ENCODE data around the gene GBGT1. TPM values are rescaled to one million over a fixed set of nuclear protein-coding genes. Genes with fewer than 3 reads are reported as not detected.

GBGT1 gene
- total RNA-seq, 1 donor from 2014 or later = 8.1 TPM

DNA sequence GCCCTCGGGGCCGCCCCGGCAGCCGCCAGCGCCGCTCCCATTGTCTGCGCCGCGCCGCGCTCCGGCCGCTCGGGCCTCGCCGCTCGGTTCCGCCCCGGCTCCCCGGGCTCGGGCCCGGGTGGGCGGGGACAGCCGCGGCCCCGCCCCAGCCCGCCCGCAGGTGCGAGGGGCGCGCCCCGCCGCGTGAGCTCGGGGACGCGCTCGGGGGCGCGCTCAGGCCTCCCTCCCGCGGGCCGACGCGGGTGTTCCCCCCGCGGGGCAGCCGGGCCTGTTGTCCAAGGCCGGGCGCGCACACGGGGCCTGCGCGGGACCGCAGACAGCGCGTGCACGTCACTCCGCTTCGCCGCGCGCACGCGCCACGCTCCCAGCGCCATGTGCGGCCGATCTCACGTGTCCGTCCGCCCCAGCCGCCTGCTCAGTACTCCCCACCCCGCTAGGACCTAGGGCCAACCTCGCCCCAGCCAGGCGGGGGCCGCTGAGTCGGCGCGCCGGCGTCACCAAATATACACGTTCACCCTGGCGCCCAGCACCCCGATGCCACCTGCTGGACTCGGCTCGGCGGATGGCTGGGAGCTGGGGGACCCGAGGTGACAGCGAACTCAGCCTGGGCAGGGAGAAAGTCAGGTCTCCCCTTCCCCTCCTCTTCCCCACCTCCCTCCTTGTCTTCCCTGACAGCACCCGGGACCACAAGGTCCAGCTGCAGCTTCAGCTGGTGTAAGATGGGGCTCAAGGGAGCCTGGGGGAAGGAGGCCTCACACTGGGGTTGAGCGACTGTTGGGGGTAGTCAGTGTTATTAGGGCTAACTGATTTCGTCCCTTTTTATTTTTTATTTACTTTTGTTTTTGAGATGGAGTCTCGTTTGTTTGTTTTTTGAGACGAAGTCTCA, 14.3 kb downstream of the GBGT1 start:
- H3K4me3 Mint-ChIP-seq (ENCODE audit: unreplicated experiment) = peak overlapping the region; percentile 65
- H3K27me3 Mint-ChIP-seq (ENCODE audit: low read depth) = no peaks in the 10 kb centered on the region
- H3K27ac Mint-ChIP-seq (ENCODE audit: unreplicated experiment) = peak overlapping the region; percentile 12
- DNase-seq (ENCODE audit: low spot score) = no peak
- H3K36me3 Mint-ChIP-seq (ENCODE audit: low read depth) = no peaks in the 10 kb centered on the region
- H3K4me1 Mint-ChIP-seq (ENCODE audit: low read depth) = peaks cover 25% of the 10 kb centered on the region
- H3K9me3 Mint-ChIP-seq (ENCODE audit: low read depth) = no peaks in the 10 kb centered on the region
- TF ChIP-seq, protein P1, sequence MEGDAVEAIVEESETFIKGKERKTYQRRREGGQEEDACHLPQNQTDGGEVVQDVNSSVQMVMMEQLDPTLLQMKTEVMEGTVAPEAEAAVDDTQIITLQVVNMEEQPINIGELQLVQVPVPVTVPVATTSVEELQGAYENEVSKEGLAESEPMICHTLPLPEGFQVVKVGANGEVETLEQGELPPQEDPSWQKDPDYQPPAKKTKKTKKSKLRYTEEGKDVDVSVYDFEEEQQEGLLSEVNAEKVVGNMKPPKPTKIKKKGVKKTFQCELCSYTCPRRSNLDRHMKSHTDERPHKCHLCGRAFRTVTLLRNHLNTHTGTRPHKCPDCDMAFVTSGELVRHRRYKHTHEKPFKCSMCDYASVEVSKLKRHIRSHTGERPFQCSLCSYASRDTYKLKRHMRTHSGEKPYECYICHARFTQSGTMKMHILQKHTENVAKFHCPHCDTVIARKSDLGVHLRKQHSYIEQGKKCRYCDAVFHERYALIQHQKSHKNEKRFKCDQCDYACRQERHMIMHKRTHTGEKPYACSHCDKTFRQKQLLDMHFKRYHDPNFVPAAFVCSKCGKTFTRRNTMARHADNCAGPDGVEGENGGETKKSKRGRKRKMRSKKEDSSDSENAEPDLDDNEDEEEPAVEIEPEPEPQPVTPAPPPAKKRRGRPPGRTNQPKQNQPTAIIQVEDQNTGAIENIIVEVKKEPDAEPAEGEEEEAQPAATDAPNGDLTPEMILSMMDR (IDR thresholded peaks at IDR 0.05) = peak; percentile 63

DNA sequence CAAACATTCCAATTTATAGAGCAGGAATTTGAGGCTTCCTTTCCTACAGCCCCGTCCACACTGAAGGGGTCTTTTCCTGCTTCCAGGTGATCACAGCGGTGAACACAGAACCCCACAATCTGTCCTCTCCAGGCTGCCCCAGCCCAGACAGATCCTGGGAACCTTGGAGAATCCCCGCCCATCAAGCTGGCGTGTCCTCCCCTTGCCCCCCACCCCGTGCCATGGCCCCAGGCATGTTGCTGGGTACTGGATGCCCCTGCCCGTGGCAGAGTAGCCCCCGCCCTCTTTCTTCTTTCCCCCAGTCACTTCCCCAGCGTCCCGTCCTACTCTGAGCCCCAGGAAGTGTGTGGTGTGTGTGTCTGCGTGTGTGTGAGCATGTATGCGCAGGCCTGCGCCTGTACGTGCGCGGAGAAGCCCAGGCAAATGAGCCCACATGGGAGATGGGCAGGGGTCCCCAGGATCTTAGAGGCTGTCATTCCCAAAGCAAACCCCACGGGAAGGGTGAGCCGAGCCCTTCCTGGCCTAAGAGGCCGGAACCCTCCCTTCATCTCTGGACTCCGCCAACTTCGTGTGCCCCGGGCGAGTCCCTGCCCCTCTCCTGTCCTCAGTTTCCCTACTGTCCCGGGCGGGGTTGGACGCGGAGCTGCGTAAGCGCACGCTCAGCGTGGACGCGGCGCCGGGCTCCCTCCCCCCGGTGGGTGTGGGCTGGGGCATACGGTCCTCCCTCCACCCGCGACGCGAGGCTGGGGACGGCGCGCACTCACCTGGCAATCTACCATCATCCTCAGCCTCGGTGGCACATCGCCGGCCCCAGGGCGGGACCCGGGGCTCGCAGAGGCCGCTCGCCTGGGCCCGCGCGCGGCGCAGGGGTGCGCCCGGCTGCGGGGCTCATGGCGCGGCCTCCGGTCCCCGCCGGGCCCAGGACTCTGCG, 15.2 kb downstream of the GBGT1 start:
- TF ChIP-seq, protein P1 (IDR thresholded peaks at IDR 0.05) = no peak
- H3K4me3 Mint-ChIP-seq (ENCODE audit: unreplicated experiment) = peak overlapping the region; percentile 77
- no peak for DNase-seq (ENCODE audit: low spot score)
- H3K4me1 Mint-ChIP-seq (ENCODE audit: low read depth) = peaks cover 29% of the 10 kb centered on the region
- H3K27me3 Mint-ChIP-seq (ENCODE audit: low read depth) = no peaks in the 10 kb centered on the region
- peak overlapping the region; percentile 76 for H3K27ac Mint-ChIP-seq (ENCODE audit: unreplicated experiment)
- no peaks in the 10 kb centered on the region for H3K36me3 Mint-ChIP-seq (ENCODE audit: low read depth)
- no peaks in the 10 kb centered on the region for H3K9me3 Mint-ChIP-seq (ENCODE audit: low read depth)

DNA sequence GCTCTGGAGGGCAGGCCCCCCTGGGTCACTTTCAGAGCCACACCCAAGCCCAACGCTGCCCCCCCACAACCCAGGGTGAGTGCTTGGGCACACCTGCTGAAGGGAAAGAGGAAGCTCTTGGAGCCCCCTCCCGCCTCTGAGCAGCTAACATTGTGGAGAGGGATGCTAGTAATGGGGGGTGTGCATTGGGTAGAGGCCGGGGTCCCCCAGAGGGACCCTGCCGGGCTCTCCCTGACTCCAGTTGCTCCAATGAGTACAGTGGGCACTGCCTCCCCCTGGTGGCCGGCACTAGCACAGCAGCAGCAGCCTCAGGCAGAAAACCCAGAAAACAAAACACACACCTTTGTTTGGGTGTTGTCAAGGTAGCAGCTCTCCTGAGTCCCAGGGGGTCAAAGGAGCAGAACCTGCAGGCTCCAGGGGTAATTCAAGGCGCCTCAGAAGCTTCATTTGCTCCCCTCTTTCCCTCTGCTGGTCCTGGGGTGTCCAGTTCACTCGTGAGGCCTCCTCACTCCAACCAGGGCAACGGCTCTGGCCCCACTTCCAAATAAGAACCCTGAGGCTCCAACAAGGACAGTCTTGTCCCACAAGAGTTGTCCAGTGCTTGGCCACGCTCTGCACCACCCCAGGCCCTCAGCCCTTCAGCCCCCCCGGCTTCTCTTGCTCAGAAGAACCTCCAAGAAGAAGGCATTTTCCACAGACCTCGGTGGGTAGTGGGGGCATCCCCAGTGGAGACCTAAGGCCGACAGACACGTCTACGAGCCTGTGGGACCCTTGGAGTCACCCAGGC, 16.1 kb downstream of the GBGT1 start:
- Mint-ChIP-seq H3K4me1 (ENCODE audit: low read depth) (peaks cover 29% of the 10 kb centered on the region), H3K36me3 (ENCODE audit: low read depth) (no peaks in the 10 kb centered on the region), H3K4me3 (ENCODE audit: unreplicated experiment) (peak overlapping the region; percentile 77), H3K27ac (ENCODE audit: unreplicated experiment) (peak overlapping the region; percentile 76), H3K9me3 (ENCODE audit: low read depth) (no peaks in the 10 kb centered on the region), H3K27me3 (ENCODE audit: low read depth) (no peaks in the 10 kb centered on the region)
- DNase-seq (ENCODE audit: low spot score) = no peak
- TF ChIP-seq, protein P1 (IDR thresholded peaks at IDR 0.05) = peak; percentile 99

DNA sequence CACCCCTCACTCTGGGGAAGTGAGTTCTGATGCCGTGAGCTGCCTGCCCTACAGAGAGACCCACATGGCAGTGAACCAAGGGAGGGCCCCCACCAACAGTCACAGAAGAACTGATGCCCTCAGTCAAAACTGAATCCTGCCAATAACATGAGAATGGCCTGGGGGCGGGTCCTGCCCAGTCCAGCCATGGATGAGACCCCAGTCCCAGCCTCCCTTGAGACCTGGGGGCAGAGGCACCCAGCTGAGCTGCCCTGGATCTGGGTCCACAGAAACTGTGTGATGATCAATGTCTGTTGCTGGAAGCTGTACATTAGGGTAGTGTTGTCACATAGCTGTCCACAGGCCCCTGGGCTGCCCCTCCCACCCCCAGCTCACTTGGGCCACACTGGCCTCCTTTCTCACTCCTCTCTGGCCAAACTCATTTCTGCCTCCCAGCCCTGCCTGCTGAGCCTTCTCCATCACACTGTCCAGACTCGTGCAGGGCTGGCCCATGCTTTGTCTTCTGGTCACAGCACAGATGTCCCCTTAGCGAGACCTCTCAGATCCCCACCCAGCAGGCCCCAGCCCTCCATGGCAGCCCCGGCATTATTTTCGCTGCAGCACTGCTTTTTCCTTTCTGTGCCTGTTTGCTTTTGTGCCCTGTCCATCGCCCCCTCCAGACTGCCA, 16.8 kb downstream of the GBGT1 start:
- no peak overlapping the region for H3K4me3 Mint-ChIP-seq (ENCODE audit: unreplicated experiment)
- no peak overlapping the region for H3K27ac Mint-ChIP-seq (ENCODE audit: unreplicated experiment)
- H3K4me1 Mint-ChIP-seq (ENCODE audit: low read depth) = peaks cover 29% of the 10 kb centered on the region
- H3K27me3 Mint-ChIP-seq (ENCODE audit: low read depth) = no peaks in the 10 kb centered on the region
- H3K36me3 Mint-ChIP-seq (ENCODE audit: low read depth) = no peaks in the 10 kb centered on the region
- no peak for DNase-seq (ENCODE audit: low spot score)
- no peaks in the 10 kb centered on the region for H3K9me3 Mint-ChIP-seq (ENCODE audit: low read depth)
- TF ChIP-seq, protein P1 (IDR thresholded peaks at IDR 0.05) = no peak

All from chondrocyte (in vitro differentiated cells).